Spleen (tissue), 11 donors: ENCODE data around the gene CCDC17. TPM values are rescaled to one million over a fixed set of nuclear protein-coding genes. Genes with fewer than 3 reads are reported as not detected.
A peak's percentile ranks its signal among the peaks of the same experiment; 100 is the strongest.

Source experiments
- DNase-seq: peaks from one replicate; pipeline ENCODE4 v3.0.0-alpha.2; 2020
- H3K27ac ChIP-seq, 8 donors: fragments of 200-600 bp; sonication (generic) in 7 of 8; 1 replicate in 4 of 8; 2 replicates in 4 of 8; pipeline versions ENCODE4 v1.5.0 to v1.8.0; 2016 to 2021; ENCODE audit warnings: inconsistent platforms in 4 of 8, mild to moderate bottlenecking in 4 of 8, moderate library complexity in 1 of 8
- H3K27me3 ChIP-seq, 7 donors: fragments of 200-600 bp; sonication (generic) in 6 of 7; replicated peaks in 1 of 7; 1 replicate in 4 of 7; 2 replicates in 3 of 7; pipeline versions ENCODE4 v1.5.0 to v1.8.0; 2016 to 2021; ENCODE audit warnings: inconsistent platforms in 3 of 7, mild to moderate bottlenecking in 1 of 7
- H3K36me3 ChIP-seq, 6 donors: fragments of 200-600 bp; sonication (generic) in 5 of 6; 1 replicate in 4 of 6; 2 replicates in 2 of 6; pipeline versions ENCODE4 v1.5.0 to v1.8.0; 2016 to 2021; ENCODE audit warnings: inconsistent platforms in 2 of 6
- H3K4me1 ChIP-seq, 6 donors: fragments of 200-600 bp; sonication (generic) in 5 of 6; 1 replicate in 3 of 6; 2 replicates in 3 of 6; pipeline versions ENCODE4 v1.5.0 to v1.8.0; 2016 to 2021; ENCODE audit warnings: inconsistent platforms in 3 of 6
- H3K4me3 ChIP-seq, 8 donors: fragments of 200-600 bp; sonication (generic) in 7 of 8; 1 replicate in 4 of 8; 2 replicates in 4 of 8; pipeline versions ENCODE4 v1.5.0 to v1.8.0; 2016 to 2021; ENCODE audit warnings: inconsistent platforms in 4 of 8, mild to moderate bottlenecking in 4 of 8, moderate library complexity in 2 of 8
- H3K9me3 ChIP-seq, 8 donors: fragments of 200-600 bp; sonication (generic) in 7 of 8; 1 replicate in 4 of 8; 2 replicates in 4 of 8; pipeline versions ENCODE4 v1.5.0 to v1.8.0; 2016 to 2021; ENCODE audit warnings: inconsistent platforms in 4 of 8
- CTCF ChIP-seq, 11 experiments: fragments of 200-600 bp in 7 of 11; fragments of 450-650 bp in 4 of 11; sonication (generic) in 4 of 11; IDR thresholded peaks in 8 of 11; conservative IDR thresholded peaks in 3 of 11; 1 replicate in 7 of 11; 2 replicates in 4 of 11; pipeline versions ENCODE4 v1.4.0 to v1.8.0; 2016 to 2021; ENCODE audit warnings: antibody characterized with exemption in 11 of 11, inconsistent platforms in 4 of 11, mild to moderate bottlenecking in 1 of 11
- POLR2A ChIP-seq, 3 donors: fragments of 450-650 bp; IDR thresholded peaks; one replicate each; pipeline ENCODE4 v1.5.1; 2017; ENCODE audit warnings: antibody characterized with exemption in 3 of 3, mild to moderate bottlenecking in 1 of 3
- POLR2AphosphoS5 ChIP-seq, 3 donors: sonication (generic); formaldehyde crosslinking; IDR thresholded peaks; one replicate each; pipeline ENCODE4 v1.5.1; 2017; ENCODE audit warnings: antibody characterized with exemption in 3 of 3
- WGBS, 5 donors: extraction: QIAGEN DNeasy Blood & Tissue Kit in 3 of 5; methylation state at CpG; one replicate each; pipeline versions ENCODE4 v1.1.5 to v1.1.7; 2013 to 2018; 5-methylcytosine and 5-hydroxymethylcytosine counted together
- intact Hi-C: fragments of 100-400 bp; cut with DNase I; formaldehyde crosslinking; loops from one replicate; pipeline ENCODE4 v1.15.0; 2023; ENCODE audit warnings: low total_unique reads
- polyA plus RNA-seq, 3 donors: library from polyadenylated mRNA; stranded (reverse); fragments of 200-250 nt; gene quantifications; one replicate each; pipeline ENCODE4 v1.2.1, GENCODE V29; 2013
- total RNA-seq, 7 donors: library from RNA; depleted of rRNA in 3 of 7; stranded (reverse); fragments of >200 nt in 3 of 7; fragmentation: NEBNext Ultra II Directional in 4 of 7; extraction: Animal tissue kit (Norgen Biotek cat#: 25700) in 4 of 7; gene quantifications; one replicate each; pipeline versions ENCODE4 v1.1.0 to v1.2.1, GENCODE V29; 2016 to 2021
- donor health status: healthy with polysubstance abuse.
- donor health status: DM: no; HTN: no; CAD: no; lungs with moderate emphysema.
- donor health status: DM: no; HTN: no; CAD: no.
- donor health status: Bipolar disorder and iron deficiency.
- donor health status: healthy.
- donor health status: DM: no; HTN: no; CAD: no.
- donor health status: DM: yes; HTN: yes; CAD: no.

CCDC17 gene
- total and polyA plus RNA-seq, 10 donors = 0.55 to 7.6 (median 5.0) TPM

- intact Hi-C loops = no loop called here
- DNase-seq = peak; percentile 78
- WGBS, 5 donors = 85 to 91% (median 86%) methylated on average over 16 to 17 of the region's 17 CpGs
- TF ChIP-seq CTCF (IDR thresholded peaks at IDR 0.05 in 8 of 11, conservative IDR thresholded peaks at IDR 0.05 in 3 of 11) = no peak
- peak; percentile 62 to 79 (median 75) for TF ChIP-seq POLR2AphosphoS5 (IDR thresholded peaks at IDR 0.05)
- Histone ChIP-seq H3K36me3 (peaks cover 0 to 100% (median 48%) of the 10 kb centered on the region in 6 donors), H3K4me1 (peaks cover 3 to 50% (median 19%) of the 10 kb centered on the region in 6 donors), H3K4me3 (no peak overlapping the region), H3K9me3 (no peaks in the 10 kb centered on the region), H3K27me3 (no peaks in the 10 kb centered on the region), H3K27ac (peak overlapping the region in 7 of 8 donors; percentile 45 to 83 (median 71))
Measured at GRCh38 chr1:45620588-45621500, 3.0 kb downstream of the CCDC17 start.

GRCh38 chr1:45619149-45619921 lies 4.5 kb downstream of the CCDC17 start:
- no peak for DNase-seq
- Histone ChIP-seq H3K36me3 (peaks cover 0 to 100% (median 59%) of the 10 kb centered on the region in 6 donors), H3K27me3 (no peaks in the 10 kb centered on the region), H3K4me1 (peaks cover 3 to 55% (median 22%) of the 10 kb centered on the region in 6 donors), H3K9me3 (no peaks in the 10 kb centered on the region), H3K4me3 (no peak overlapping the region), H3K27ac (peak overlapping the region; percentile 38 to 83 (median 70))
- intact Hi-C loops = no loop called here
- WGBS, 5 donors = 58 to 69% (median 64%) methylated on average over 7 to 8 of the region's 8 CpGs
- TF ChIP-seq CTCF (IDR thresholded peaks at IDR 0.05 in 8 of 11, conservative IDR thresholded peaks at IDR 0.05 in 3 of 11) (no peak), POLR2A (IDR thresholded peaks at IDR 0.05) (no peak), POLR2AphosphoS5 (IDR thresholded peaks at IDR 0.05) (peak in 2 of 3 donors; percentile 24 to 64)

- H3K36me3 ChIP-seq = peaks cover 0 to 100% (median 62%) of the 10 kb centered on the region in 6 donors
- intact Hi-C loops = no loop called here
Measured at GRCh38 chr1:45617618-45618017, 6.2 kb downstream of the CCDC17 start.

More at GRCh38 chr1:45617618-45618017, 6.2 kb downstream of the CCDC17 start:
- Histone ChIP-seq H3K4me1 (peaks cover 3 to 55% (median 22%) of the 10 kb centered on the region in 6 donors), H3K4me3 (no peak overlapping the region), H3K9me3 (no peaks in the 10 kb centered on the region), H3K27ac (peak overlapping the region in 1 of 8 donors; percentile 71), H3K27me3 (no peaks in the 10 kb centered on the region)
- WGBS, 5 donors = 73 to 82% (median 78%) methylated on average over 4 of the region's 4 CpGs
- DNase-seq = no peak
- TF ChIP-seq CTCF (IDR thresholded peaks at IDR 0.05 in 8 of 11, conservative IDR thresholded peaks at IDR 0.05 in 3 of 11) = no peak
- no peak for TF ChIP-seq POLR2AphosphoS5 (IDR thresholded peaks at IDR 0.05)
- TF ChIP-seq POLR2A (IDR thresholded peaks at IDR 0.05) = no peak
